Stimulated activated CD8-positive, alpha-beta memory T cell treated with anti-CD3 and anti-CD28 coated beads, Interleukin-2, amount 100 ng/mL, for 48 hours (primary cell): ENCODE data around the gene WWOX.

Source experiments
- DNase-seq, 2 donors: peaks; one replicate each; pipeline ENCODE4 v3.0.0-alpha.2; 2020; ENCODE audit warnings: low read depth in 2 of 2

The WWOX gene

DNA sequence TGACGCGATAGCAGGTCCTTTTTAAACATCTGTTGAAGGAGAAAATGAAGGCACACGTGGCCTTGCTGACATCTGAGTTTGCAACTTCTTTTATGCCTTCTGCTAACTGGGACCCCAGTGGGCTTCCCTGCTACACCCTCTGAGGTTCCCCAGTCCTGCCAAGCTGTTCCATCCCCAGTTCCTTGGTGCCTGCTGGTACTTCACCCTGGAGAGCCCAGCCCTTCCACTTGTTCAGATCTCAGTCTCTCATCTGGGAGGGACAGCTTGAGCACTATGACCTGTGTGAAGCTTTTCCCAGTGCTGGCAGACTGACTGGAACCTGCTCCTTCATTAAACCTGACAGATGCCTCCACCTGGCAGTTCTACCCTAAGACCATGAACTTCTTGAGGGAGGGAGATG lies 95.5 kb downstream of the WWOX start:
- no peak for DNase-seq

DNA sequence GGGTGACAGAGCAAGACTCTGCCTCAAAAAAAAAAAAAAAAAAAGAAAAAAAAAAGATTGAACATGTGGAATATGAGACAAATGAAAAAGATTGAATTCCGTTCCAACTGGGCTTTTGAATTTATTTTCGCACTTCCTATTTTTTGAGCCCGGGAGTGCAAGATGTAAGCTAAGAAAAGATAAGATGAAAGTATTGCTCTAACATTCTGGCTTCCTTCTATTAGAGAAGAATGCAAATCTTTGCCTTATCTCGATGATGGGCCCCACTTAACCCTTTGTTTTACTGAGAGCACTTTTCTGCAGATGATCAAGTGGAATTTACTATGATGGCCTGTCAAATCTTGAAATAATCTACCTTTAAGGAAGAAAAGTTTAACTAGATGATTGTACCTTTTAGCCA lies 96.3 kb downstream of the WWOX start:
- no peak for DNase-seq

DNA sequence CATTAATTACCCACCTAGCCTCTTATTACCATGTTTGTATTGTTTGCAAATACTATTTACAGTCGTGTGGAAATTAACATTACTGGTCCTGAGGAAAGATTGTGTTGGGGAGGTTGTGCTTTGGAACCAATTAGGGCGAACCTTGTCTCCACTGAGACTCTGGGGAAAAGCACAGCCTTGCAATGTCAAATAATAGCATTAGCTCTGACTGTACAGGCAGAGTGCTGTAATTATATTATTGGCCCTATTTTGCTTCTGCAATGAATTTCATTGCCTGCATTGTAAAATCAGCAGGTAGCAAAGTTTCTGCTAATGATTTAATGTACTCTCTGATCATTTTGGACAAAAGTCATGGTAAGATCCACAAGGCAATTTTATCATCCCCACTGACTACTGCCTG lies 97.0 kb downstream of the WWOX start:
- no peak for DNase-seq

DNA sequence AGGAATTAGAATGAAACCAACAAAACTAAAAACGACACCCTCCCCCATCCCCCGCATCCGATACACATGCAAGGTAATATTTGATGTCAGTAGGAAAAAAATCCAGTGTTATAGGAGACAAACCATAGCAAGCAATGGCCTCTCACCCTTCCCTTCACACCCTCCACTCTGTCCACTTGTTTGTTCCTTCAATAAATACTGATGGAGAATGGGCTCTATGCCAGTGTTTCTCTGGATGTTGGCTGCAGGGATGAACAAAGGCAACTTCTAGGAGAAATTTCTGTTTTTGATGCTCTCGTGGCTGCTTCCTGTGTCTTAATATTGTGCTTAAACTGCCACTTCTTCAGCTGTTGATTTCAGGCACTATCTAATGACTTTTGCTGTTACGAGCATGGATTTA lies 98.8 kb downstream of the WWOX start:
- DNase-seq = no peak

DNA sequence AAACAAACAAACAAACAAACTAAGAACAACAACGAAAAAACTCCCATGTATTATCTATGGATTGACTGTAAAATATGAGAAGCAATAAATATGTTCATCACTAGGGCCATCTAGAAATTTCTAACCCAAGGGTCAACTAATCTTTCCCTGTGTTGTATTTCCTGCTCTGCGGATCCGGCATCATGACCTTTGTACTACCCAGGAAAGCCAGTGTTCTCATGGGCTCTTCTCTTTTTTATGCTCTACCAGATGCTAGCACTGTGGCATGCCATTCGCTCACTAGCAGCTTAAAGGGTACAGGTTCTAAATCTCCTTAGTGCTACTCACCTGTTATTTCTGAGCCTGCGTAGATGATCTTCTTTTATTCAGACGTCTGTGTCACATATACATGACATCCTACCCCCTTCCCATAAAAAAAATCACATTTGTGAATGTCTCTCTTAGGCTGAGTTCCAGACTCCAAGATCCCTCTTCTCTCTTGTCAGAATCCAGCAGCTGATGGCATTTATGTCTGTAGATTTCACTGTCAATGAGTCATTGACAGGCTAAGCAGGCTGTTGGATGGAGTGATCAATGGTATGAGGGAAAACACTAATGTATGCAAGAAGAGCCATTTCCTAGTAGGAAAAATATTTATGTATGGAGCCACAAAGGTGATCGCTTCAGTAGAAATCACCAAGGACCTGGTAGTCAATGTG lies 100.0 kb downstream of the WWOX start:
- DNase-seq = no peak

DNA sequence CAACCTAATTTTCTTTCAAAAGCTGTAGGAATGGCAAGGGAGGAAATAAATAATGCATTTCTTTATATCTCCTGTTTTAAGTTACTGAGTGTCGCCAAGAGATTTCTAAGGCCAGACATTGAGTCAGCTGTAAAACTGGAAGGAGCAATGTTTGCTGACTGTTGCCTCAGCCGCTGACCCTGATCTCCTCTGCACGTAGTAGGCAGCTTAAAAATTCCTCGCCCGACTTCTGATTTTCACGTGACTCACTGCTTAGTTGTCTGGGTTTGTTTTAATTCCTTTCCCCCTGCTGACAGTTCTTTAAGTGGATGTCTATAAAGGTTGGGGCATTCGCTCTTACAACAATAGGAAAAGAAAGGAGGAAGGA lies 100.6 kb downstream of the WWOX start:
- no peak for DNase-seq

DNA sequence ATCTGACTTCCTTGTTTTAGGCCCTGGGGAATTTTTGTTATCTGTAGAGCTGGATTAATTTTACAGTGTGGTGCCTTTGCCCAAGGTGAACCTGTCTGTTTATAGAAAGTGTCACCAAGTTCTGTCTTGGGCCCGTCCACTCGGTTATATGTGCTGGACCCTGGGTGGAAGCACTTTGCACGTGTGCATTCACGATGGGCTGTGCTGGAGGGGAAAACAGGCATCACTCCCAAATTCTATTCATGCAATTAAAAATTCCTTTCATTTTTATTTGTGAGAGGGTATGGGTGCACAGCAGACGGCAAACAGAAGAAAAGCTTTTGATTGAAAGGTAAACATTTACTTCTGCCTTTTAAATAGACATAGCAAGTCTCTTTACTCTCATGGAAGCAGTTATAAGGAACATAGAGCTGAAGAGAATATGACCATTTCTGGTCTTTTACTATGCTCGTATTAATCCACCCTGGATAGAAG lies 101.2 kb downstream of the WWOX start:
- no peak for DNase-seq

DNA sequence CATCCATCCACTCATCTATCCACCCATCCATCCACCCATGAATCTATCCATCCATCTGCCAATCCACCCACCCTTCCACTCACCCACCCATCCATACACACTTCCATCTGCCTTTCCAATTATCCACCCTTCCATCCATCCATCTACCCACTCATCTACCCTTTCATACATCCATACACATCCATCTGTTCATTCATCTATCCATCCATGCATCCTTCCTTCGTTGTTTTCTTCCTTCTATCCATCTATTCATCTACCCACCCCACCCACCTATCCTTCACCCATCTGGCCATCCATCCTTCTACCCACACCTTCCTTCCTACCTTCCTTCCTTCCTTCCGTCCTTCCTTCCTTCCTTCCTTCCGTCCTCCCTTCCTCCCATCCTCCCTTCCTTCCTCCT lies 106.1 kb downstream of the WWOX start:
- DNase-seq = no peak

DNA sequence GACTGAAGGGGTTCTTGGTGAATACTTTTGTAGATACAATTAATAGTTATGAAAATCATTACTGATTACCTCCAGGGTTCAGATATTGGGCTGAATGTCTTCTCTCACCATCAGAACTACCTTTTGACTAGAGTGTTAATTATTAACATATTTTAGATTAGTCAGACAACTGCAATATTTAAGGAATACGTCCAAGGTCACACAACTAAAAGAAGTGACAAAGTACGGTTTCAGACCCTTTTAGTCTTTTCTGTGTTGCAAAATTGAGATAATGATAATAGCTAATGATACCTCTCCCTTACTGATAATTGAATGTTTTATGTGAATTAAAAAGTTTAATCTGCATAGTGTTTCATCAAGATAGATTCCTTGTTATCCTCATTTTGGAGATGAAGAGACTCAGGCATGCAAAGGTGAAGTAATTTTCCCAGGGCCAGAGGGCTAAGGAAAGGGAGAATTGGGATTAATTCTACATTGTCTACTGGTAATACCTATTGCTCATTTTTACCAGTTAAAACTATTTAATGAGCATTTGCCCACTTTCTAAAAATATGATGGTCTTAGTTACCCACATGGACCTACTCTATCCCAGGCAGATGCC lies 107.3 kb downstream of the WWOX start:
- DNase-seq = no peak

DNA sequence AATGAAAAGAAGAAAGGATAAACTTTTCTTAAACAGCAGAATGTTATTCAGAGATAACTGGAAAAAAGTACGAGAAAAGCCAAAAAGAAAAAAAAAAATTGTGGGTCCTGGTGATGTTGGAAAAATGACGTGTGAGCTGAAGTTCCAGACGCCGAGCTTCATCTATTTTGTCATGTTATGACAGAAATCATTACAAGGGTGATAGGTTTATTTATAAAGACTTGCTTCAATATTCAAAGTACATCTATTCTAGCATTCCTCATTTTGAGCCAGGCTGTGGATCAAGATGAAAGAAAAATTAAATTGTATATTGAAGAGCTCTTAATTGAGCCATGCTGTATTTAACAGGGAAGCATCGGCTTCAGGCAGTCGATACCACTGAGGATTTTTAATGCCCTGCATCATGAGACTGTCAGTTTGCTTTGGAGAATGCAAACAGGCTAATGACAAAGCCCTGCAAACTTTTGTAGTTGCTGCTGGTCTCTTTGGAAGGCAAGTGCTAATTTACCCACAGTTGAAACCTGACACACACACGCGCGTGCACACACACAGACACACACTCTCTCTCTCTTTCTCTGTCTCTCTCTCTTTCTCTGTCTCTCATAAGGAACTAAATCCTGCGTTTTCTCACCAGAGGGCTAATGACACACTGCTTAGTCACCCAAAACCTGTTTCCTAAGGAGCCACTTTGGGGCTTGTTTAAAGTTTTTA lies 110.7 kb downstream of the WWOX start:
- no peak for DNase-seq

DNA sequence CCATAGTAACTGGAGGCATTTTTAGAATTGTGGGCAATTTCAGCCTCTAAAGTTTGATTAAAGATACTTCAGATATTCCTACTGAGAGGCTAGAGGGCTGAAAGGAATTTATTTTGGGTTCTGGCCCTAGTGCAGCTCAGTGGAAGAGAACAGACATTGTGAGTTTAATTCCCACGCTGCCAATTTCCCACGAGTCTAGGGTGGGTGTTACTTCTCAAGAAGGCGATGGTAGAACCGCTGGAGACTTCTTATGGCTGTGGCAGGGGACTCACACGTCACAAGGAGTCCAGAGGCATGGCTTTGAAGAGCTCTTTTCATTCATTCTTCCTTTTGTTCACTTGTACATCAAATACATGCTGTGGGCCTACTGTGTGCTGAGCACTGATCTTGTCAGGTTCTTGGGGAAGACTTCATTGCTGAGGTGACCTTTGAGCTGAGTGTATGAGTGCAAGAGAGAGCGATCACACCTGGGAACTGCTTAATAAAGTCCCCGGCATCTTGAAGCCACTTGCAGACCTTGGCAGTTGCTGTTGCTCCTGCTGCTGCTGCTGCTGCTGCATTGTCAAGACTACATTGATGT lies 111.7 kb downstream of the WWOX start:
- no peak for DNase-seq

DNA sequence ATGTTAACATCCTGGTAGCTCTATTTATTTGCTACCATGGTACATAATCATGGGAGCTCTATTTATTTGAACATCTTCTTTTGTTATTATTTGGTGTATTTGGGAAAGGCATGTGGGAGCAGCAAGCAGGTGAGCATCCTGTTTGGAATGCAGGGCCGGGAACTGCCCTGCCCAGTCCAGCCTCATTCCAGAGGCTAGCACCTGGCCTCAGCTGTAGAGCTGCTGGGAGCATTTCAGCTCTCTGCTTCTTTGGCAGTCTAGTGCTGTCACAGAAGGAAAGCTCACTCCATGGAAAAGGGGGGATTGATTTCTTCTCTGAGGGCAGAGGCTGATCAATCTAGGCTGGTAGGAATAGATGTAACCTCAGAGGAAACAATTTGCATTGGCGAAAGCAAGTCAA lies 112.5 kb downstream of the WWOX start:
- DNase-seq = no peak

DNA sequence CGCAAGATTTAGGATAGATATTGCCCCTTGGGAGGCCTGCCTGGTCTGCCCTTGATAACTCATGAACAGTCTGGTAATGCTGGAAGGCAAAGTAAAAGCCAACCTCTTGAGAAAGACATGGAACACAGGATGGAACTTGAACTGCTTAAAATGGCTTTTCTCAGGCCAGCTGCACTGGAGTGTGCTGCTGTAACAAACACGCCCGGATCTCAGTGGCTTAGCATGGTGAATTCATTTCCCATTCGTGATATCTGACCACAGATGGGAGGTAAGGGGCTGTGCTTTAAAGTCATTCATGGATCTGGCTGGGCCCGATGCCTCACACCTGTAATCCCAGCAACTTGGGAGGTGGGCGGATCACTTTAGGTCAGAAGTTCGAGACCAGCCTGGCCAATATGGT lies 113.2 kb downstream of the WWOX start:
- DNase-seq = no peak

DNA sequence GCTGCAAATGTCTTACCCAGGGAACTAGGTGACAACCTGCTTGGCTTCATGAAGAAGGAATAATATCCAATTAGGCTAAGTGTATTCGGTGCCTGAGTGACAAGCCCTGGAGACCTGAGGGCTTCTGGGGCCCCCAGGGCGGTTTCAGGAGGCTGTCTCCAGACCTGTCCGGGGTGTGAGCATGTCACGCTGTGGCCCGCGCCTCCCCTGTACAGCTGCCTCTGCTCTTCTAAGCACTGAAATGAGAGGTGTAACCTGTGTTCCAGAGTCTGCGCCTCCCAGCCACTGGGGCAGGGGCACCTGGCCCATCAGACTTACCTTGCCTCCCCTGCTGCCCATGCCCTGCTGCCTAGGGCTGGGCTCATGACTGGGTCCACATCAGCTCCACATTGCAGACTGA lies 114.3 kb downstream of the WWOX start:
- DNase-seq = no peak

DNA sequence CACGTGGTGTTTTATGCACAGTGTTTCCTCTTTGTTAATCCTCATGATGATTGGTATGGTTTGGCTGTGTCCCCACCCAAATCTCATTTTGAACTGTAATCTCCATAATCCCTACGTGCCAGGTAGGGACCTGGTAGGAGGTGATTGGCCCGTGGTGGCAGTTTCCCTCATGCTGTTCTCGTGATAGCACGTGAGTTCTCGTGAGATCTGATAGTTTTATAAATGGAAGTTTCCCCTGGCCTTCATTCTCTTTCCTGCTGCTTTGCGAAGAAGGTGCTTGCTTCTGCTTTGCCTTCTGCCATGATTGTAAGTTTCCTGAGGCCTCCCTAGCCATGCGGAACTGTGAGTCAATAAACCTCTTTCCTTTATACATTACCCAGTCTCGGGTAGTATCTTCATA lies 115.8 kb downstream of the WWOX start:
- DNase-seq = no peak

DNA sequence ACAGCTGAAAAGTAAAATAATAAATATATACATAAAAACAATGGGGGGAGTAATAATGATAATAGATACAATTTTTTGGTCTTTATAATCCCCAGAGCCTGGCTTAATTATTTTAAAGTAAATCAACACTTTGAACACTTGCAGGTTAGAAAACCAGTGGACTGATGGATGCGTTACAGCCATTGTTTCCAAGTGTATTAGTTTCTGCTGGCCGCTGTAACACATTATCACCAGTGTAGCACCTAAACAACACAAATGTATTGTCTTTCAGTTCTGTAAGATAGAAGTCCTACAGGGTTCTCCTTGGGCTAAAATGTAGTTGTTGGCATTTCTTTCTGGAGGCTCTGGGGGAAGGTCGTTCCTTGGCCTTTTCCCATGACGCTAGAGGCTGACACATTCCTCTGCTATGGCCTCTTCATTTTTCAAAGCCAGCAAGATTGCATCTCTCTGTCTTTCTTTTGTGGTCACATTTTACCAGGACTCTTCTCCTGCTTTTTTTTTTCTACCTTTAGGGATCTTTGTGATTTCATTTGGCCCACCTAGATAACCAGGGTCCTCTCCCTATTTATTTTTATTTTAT lies 116.8 kb downstream of the WWOX start:
- DNase-seq = no peak

DNA sequence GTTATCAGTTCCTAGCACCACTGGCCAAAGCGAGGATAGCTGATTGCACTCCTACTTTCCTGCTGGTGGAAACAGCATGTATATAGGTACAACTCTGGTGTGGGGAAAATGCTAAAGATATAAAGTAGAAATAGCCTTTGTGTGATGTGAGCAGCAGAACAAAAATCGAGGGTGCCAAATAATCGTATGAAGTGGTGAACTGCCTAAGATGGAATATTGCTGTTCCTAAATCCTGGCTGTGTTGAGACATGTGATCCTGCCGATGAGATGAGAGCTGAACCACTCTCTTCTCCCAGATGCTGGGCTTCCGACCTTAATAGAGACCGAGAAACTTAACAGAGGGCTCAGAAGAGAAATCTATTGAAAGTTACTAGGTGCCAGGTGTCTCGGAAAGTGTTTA lies 117.8 kb downstream of the WWOX start:
- DNase-seq = no peak

DNA sequence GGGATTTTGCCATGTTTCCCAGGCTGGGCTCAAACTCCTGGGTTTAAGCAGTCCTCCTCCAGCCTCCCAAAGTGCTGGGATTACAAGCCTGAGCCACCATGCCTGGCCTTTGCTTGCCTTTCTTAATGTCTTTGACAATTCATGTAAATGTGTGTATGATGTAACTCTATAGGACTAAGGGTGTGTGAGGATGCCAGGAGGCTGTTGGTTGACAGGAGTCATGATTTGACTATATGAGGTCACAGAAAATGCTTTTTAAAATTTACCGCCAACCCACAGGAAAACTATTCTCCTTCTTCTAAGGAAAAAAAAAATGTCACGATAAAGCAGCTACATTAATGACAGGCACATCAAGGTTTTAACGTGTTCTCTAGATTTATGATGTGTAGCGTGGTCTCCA lies 118.8 kb downstream of the WWOX start:
- DNase-seq = no peak

DNA sequence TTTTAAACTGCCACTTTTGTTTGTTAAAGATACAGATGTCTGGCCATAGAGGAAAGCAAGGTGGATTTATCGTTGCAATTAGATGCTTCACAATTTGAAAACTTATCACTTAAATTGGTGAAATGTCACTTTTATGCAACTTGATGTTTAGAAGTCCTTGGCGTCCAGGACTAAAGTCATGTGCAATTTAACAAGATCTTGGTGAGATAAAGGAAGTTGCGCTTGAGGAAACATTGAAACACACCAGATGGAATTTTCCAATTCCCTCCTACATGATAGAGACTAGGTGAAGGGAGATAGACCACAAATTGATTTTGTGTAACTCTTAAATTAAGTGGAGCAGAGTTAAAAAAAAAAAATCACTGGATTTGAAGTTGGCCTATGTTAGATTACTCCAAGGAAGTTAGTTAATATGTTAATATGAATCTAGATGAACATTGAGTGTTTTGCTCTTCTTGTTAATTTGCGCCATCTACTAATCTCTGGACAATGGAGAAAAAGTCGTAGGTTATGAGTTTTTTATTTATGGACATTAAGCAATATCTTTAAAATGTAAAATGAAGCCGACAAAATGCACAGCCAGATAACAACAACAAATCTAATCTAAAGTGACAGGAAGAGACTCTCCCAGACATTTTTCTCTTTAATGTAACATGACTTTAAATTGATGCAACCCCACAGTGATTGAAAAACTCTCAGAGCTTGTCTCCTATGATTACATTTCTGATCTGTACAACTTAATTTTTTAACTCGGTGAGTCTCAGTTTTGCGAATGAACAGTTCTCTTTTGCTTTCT lies 119.6 kb downstream of the WWOX start:
- no peak for DNase-seq

DNA sequence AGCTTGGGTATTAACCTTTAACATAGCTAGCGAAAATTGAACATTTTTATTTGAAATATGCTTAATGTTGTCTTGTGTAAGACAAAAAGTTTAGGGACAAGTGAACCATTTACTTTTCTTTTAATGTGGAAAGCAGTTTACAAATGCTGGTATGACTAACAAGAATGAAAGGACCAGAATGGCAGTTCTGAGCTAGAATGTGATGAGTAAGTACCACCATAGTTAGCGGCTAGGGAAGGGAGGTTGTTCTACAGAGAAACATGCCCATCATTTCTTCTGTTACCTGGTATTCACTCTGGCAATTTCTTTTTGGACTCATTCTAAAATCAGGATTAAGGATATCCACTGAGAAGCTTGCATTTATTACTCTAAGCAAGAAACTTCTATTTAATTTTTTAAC lies 121.1 kb downstream of the WWOX start:
- DNase-seq = no peak

DNA sequence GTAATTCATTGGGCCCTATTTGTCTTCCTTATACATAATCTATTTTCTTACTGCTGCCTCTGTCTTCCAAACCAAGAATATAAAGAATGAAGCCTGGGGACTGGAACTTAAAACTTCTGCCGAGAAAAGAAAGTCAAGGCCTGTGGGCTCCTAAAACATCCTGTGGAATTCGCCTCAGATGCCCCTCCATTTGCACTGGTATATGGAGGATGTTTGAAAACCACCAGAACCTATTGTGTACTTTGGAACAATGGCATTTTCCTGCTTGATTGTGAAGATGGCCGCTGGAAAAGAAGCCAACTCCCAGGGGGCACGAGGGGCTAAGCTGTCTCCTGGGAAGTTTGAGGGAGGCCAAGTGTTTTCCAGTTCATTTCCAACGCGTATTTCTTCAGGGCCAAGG lies 122.4 kb downstream of the WWOX start:
- no peak for DNase-seq

DNA sequence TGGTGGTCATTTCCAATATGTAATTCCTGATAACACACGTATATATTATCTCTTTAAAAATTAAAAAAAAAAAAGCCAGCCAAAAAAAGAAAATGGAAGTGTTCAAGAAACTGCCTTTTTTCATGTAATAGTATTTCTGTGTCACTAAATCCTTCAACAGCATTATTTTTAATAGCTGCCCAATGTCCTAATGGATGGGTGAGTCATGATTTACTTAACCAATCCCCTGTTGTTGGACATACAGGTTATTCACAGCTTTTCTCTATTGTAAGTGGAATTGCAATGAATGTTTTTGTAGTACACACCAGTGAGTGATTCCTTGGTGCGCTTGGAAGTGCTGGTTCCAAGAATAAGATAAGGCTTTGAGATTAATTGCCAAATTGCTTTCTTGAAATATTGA lies 124.9 kb downstream of the WWOX start:
- no peak for DNase-seq
